Stimulated activated CD8-positive, alpha-beta memory T cell treated with anti-CD3 and anti-CD28 coated beads, Interleukin-7, amount 100 ng/mL, for 48 hours (primary cell): ENCODE results near the gene NXN.
"Not testable (repeated sequence)": the region's sequence is repeated elsewhere in the genome, so short reads cannot be mapped to it uniquely, and the experiment has no call there.

Experiments used
- DNase-seq, 2 donors: peaks; one replicate each; pipeline ENCODE4 v3.0.0-alpha.2; 2020; ENCODE audit warnings: low read depth in 1 of 2; ENCODE audit errors: extremely low read depth in 1 of 2

NXN gene

GRCh38 chr17:838486-838885 is 141.1 kb downstream of the NXN start:
- no peak for DNase-seq

- DNase-seq = no peak
Observed at GRCh38 chr17:836151-836550, 143.4 kb downstream of the NXN start.

GRCh38 chr17:835721-836120 is 143.9 kb downstream of the NXN start:
- not testable (repeated sequence) for DNase-seq

- no peak for DNase-seq
Observed at GRCh38 chr17:835263-835662, 144.3 kb downstream of the NXN start.

GRCh38 chr17:834136-834535 is 145.4 kb downstream of the NXN start:
- DNase-seq = no peak

GRCh38 chr17:830950-831349 is 148.6 kb downstream of the NXN start:
- DNase-seq = no peak

- no peak for DNase-seq
Observed at GRCh38 chr17:830381-830780, 149.2 kb downstream of the NXN start.

- DNase-seq = not testable (repeated sequence)
Observed at GRCh38 chr17:829614-830013, 150.0 kb downstream of the NXN start.

- DNase-seq = no peak
Observed at GRCh38 chr17:828761-829160, 150.8 kb downstream of the NXN start.

GRCh38 chr17:826778-827177 is 152.8 kb downstream of the NXN start:
- DNase-seq = no peak

- no peak for DNase-seq
Observed at GRCh38 chr17:825216-825615, 154.4 kb downstream of the NXN start.

GRCh38 chr17:824378-824777 is 155.2 kb downstream of the NXN start:
- no peak for DNase-seq

- no peak for DNase-seq
Observed at GRCh38 chr17:823501-823902, 156.1 kb downstream of the NXN start.

- DNase-seq = no peak
Observed at GRCh38 chr17:819251-819650, 160.3 kb downstream of the NXN start.

GRCh38 chr17:814371-814770 is 165.2 kb downstream of the NXN start:
- no peak for DNase-seq

- no peak for DNase-seq
Observed at GRCh38 chr17:812638-813204, 166.9 kb downstream of the NXN start.

- DNase-seq = no peak
Observed at GRCh38 chr17:811051-811784, 168.4 kb downstream of the NXN start.

- DNase-seq = no peak
Observed at GRCh38 chr17:807523-808294, 171.9 kb downstream of the NXN start.

- no peak for DNase-seq
Observed at GRCh38 chr17:806781-807522, 172.6 kb downstream of the NXN start.

- DNase-seq = no peak
Observed at GRCh38 chr17:806346-806745, 173.2 kb downstream of the NXN start.

- DNase-seq = not testable (repeated sequence)
Observed at GRCh38 chr17:805886-806285, 173.7 kb downstream of the NXN start.
